Eye (tissue), 1 donor: ENCODE measurements around the gene YES1.

ENCODE experiments used
- DNase-seq: peaks from one replicate; pipeline ENCODE4 v3.0.0-alpha.2; 2015

YES1 gene

DNA sequence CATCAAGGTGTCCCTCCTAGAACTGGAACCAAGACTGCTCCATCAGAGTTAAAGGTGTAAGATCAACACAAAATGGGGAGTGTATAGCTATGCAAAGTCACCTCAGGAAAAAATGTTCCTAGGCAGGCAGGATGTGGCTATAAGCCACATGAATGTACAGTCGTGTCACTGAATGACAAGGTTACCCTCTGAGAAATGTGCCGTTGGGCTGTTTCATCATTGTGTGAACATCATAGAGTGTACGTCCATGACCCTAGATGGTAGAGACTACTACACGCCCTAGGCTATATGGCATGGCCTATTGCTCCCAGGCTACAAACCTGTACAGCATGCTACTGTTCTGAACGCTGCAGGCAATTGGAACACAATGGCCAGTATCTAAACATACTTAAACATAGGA lies 130.1 kb downstream of the YES1 start:
- no peak for DNase-seq

DNA sequence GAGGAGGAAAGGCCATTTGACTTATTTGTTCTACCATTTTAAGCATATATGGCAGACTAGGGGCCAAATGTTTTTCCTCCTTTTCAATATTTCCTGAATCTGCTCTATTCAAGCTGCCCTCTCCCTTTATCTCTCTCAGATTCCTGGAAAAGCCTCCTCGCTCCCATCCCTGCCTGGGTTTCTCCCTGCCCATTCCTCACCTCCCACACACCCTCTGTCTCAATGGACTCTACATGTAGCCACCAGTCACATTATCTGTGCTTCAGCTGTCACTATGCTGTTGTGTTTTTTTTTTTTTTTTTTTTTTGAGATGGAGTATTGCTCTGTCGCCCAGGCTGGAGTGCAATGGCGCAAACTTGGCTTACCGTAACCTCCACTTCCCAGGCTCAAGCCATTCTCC lies 131.7 kb downstream of the YES1 start:
- no peak for DNase-seq

GRCh38 chr18:679516-679915 lies 132.5 kb downstream of the YES1 start:
- DNase-seq = no peak

DNA sequence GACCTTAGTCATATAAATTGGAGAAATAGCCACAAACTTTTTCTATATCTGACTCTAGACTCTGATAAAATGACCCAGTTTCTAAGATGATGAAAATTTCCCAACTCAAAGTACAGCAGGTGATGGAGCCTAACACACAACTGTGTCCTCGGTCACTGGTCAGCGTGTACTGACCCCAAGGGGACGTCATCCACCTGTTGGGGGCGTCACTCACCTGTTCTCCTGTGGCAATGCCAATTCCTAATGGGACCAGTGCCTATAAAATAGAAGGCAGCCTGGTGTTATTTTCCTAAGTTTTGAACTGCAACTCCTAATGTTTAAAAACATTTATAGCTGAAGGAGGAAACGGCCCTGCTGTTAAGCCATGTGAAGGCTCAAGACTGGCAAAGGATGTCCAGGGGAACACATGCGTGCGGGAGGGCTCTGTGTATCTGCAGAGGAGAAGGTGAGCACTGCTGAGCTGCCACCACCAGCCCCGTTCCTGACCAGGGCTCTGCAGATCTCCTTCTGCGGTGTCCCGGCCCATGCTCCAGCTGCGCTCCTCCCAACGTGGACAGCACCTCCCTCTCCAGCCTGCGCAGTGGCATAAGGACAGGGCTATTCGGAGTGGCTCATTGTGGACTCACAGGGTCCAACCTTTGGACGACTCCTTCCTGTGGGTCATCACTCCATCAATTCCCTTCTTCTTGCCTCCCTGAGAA lies 133.4 kb downstream of the YES1 start:
- no peak for DNase-seq

- peak; percentile 43 for DNase-seq
Measured at GRCh38 chr18:677951-678381, 134.1 kb downstream of the YES1 start.

DNA sequence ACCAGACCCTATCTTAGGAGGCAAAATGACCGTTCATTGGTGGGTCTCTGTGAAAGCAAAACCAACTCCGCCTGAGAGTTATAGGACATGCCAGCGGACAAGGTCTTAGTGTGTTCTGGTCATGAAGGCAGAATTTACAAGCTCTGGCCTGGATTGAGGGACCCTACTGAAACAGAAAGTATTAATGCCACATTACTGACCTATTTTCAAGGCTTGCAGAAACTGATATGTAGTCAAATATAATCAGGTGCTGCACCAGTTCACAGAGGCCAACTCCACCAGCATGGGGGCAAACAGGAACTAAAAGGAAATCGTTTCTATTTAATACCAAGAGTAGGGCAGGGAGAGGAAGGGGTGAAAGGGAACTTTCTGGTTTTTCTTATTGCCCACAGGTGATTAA lies 134.9 kb downstream of the YES1 start:
- DNase-seq = no peak

DNA sequence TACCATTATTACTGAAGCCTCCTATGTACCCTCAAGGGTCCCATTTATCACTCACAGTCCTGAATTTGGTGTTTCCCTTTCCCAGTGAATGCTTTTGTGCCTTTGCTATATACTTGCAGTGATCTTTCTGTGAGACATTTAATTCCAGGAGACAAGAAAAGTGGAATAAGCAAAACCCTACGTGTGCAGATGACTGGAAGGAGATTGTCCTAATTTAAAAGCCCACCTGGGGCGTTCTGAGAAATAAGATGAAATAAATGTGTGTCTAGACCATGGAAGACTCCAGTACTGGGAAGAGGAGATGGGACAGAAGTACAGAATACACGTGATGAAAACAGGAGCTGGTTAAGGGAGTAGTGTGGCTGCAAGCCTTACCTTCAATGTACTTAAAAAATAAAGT lies 135.3 kb downstream of the YES1 start:
- peak; percentile 82 for DNase-seq

DNA sequence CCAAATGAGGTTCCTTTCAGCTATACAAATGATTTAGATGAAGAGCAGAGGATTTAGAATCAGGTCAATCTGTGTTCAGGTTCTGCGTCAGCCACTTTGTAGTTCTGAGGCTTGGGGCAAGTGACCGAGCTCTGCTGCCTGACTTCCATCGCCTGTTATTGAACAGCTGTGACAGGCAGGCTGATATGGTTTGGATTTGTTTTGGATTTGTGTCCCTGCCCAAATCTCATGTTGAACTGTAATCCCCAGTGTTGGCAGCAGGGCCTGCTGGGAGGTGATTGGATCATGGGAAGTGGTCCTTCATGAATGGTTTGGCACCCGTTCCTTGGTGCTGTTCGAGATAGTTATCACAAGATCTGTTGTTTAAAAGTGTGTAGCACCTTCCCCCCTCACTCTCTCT lies 136.0 kb downstream of the YES1 start:
- peak; percentile 18 for DNase-seq

- DNase-seq = no peak
Measured at GRCh38 chr18:675307-675706, 136.7 kb downstream of the YES1 start.

DNA sequence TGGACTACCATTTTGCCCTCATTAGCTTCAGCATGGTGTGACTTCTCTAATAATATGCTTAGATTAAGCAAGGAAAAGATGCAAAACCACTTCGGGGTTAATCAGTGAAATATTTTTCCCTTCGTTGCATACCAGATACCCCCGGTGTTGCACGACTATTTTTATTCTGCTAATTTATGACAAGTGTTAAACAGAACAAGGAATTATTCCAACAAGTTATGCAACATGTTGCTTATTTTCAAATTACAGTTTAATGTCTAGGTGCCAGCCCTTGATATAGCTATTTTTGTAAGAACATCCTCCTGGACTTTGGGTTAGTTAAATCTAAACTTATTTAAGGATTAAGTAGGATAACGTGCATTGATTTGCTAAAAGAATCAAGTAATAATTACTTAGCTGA lies 138.3 kb downstream of the YES1 start:
- no peak for DNase-seq

GRCh38 chr18:673317-673716 lies 138.7 kb downstream of the YES1 start:
- DNase-seq = no peak
